Measurements from ENCODE around the gene GATAD2B. TPM values are rescaled to one million over a fixed set of nuclear protein-coding genes. Genes with fewer than 3 reads are reported as not detected.

The GATAD2B gene
- 14.9 and 18.8 TPM in 2 replicates for total RNA-seq

GRCh38 chr1:153922972-153923925 is at the start of gene GATAD2B:
Gene GATAD2B (minus strand): TSS chr1:153922972. CDS start chr1:153828347, 94,625 bp downstream.

GRCh38 chr1:153967107-153967999 is 44.6 kb upstream of the GATAD2B start, which contains the start of gene CREB3L4:
Gene CREB3L4 (plus strand): TSS chr1:153967902. CDS start chr1:153968526, 624 bp downstream.

GRCh38 chr1:153963030-153963849 is 40.5 kb upstream of the GATAD2B start, which contains the start of gene SLC39A1:
Gene SLC39A1 (minus strand): TSS chr1:153963537. CDS start chr1:153962715, 822 bp downstream.

GRCh38 chr1:153958111-153958960 is 35.6 kb upstream of the GATAD2B start, which contains the start of gene CRTC2:
Gene CRTC2 (minus strand): TSS chr1:153958612. CDS start chr1:153958497, 115 bp downstream.

GRCh38 chr1:153946622-153947241 is 24.0 kb upstream of the GATAD2B start, which contains the start of gene DENND4B:
Gene DENND4B (minus strand): TSS chr1:153946718. CDS start chr1:153944374, 2,344 bp downstream.

GRCh38 chr1:153774780-153775457 is 147.9 kb downstream of the GATAD2B start, which contains the start of gene SLC27A3:
Gene SLC27A3 (plus strand): TSS chr1:153775407. CDS start chr1:153775498, 91 bp downstream.

Small RNA genes within 50 kb of the gene (small RNA-seq; reads per million reads assigned to genes)
- gene AL831737.1 (not detected), gene MIR6737 (not detected), gene RF00019 (not detected)

Other genes starting within 250 kb of the GATAD2B start
- gene NPR1, start 244.3 kb downstream of the GATAD2B start, total RNA-seq, result 3.7 and 7.8 TPM in 2 replicates
- 49.9 and 55.4 TPM in 2 replicates for gene INTS3, start 194.9 kb downstream of the GATAD2B start, total RNA-seq
- 14.9 and 19.1 TPM in 2 replicates for gene SLC27A3, start 147.6 kb downstream of the GATAD2B start, total RNA-seq
- 27.7 and 28.6 TPM in 2 replicates for gene DENND4B, start 23.7 kb upstream of the GATAD2B start, total RNA-seq
- 8.0 and 9.8 TPM in 2 replicates for gene CRTC2, start 35.6 kb upstream of the GATAD2B start, total RNA-seq
- 71.1 and 78.7 TPM in 2 replicates for gene SLC39A1, start 40.6 kb upstream of the GATAD2B start, total RNA-seq
- gene CREB3L4, start 44.9 kb upstream of the GATAD2B start, total RNA-seq, result 6.0 and 8.7 TPM in 2 replicates
- gene JTB, start 54.7 kb upstream of the GATAD2B start, total RNA-seq, result 105 and 116 TPM in 2 replicates
- 53.6 and 57.3 TPM in 2 replicates for gene RAB13, start 63.4 kb upstream of the GATAD2B start, total RNA-seq
- gene RPS27, start 67.8 kb upstream of the GATAD2B start, total RNA-seq, result 924 and 1,104 TPM in 2 replicates
- gene NUP210L, start 232.1 kb upstream of the GATAD2B start, total RNA-seq, result under 0.01 and 0.07 TPM in 2 replicates

Data from thoracic aorta endothelial cell (primary cell).